ENCODE results near the gene TRIM31. TPM values are rescaled to one million over a fixed set of nuclear protein-coding genes. Genes with fewer than 3 reads are reported as not detected.

TRIM31 gene
- total RNA-seq, 1 donor: 0.10 TPM

GRCh38 chr6:30111266-30111856, 1.5 kb downstream of the TRIM31 start:
- Histone ChIP-seq H3K4me3 (ENCODE audit: low read length) (no peak overlapping the region), H3K4me1 (ENCODE audit: insufficient read depth, low read length) (no peaks in the 10 kb centered on the region), H3K27me3 (ENCODE audit: insufficient read depth, low read length) (peaks cover 49% of the 10 kb centered on the region), H3K9me3 (ENCODE audit: low read depth, low read length) (no peaks in the 10 kb centered on the region)

- Histone ChIP-seq H3K4me3 (ENCODE audit: low read length) (no peak overlapping the region), H3K9me3 (ENCODE audit: low read depth, low read length) (no peaks in the 10 kb centered on the region), H3K27me3 (ENCODE audit: insufficient read depth, low read length) (peaks cover 48% of the 10 kb centered on the region), H3K4me1 (ENCODE audit: insufficient read depth, low read length) (peaks cover 37% of the 10 kb centered on the region)
These were observed 8.2 kb downstream of the TRIM31 start for GRCh38 chr6:30104661-30105060.

GRCh38 chr6:30103872-30104179, 9.1 kb downstream of the TRIM31 start:
- no peak overlapping the region for H3K4me3 ChIP-seq (ENCODE audit: low read length)

GRCh38 chr6:30102970-30103871, 9.7 kb downstream of the TRIM31 start:
- Histone ChIP-seq H3K9me3 (ENCODE audit: low read depth, low read length) (no peaks in the 10 kb centered on the region), H3K27me3 (ENCODE audit: insufficient read depth, low read length) (peaks cover 58% of the 10 kb centered on the region), H3K4me3 (ENCODE audit: low read length) (peak overlapping the region; percentile 26), H3K4me1 (ENCODE audit: insufficient read depth, low read length) (peaks cover 37% of the 10 kb centered on the region)

More at GRCh38 chr6:30103872-30104179, 9.1 kb downstream of the TRIM31 start:
- peaks cover 37% of the 10 kb centered on the region for H3K4me1 ChIP-seq (ENCODE audit: insufficient read depth, low read length)
- peaks cover 52% of the 10 kb centered on the region for H3K27me3 ChIP-seq (ENCODE audit: insufficient read depth, low read length)
- H3K9me3 ChIP-seq (ENCODE audit: low read depth, low read length): no peaks in the 10 kb centered on the region

- Histone ChIP-seq H3K4me1 (ENCODE audit: insufficient read depth, low read length) (peaks cover 37% of the 10 kb centered on the region), H3K4me3 (ENCODE audit: low read length) (peak overlapping the region; percentile 17), H3K27me3 (ENCODE audit: insufficient read depth, low read length) (peaks cover 63% of the 10 kb centered on the region), H3K9me3 (ENCODE audit: low read depth, low read length) (no peaks in the 10 kb centered on the region)
These were observed 10.4 kb downstream of the TRIM31 start for GRCh38 chr6:30102414-30102969.

- Histone ChIP-seq H3K27me3 (ENCODE audit: insufficient read depth, low read length) (peaks cover 70% of the 10 kb centered on the region), H3K4me3 (ENCODE audit: low read length) (peak overlapping the region; percentile 17), H3K9me3 (ENCODE audit: low read depth, low read length) (no peaks in the 10 kb centered on the region), H3K4me1 (ENCODE audit: insufficient read depth, low read length) (peaks cover 37% of the 10 kb centered on the region)
These were observed 11.2 kb downstream of the TRIM31 start for GRCh38 chr6:30101444-30102413.

- Histone ChIP-seq H3K4me3 (ENCODE audit: low read length) (no peak overlapping the region), H3K4me1 (ENCODE audit: insufficient read depth, low read length) (peaks cover 37% of the 10 kb centered on the region), H3K27me3 (ENCODE audit: insufficient read depth, low read length) (peaks cover 74% of the 10 kb centered on the region), H3K9me3 (ENCODE audit: low read depth, low read length) (no peaks in the 10 kb centered on the region)
These were observed 12.1 kb downstream of the TRIM31 start for GRCh38 chr6:30100585-30101443.

- Histone ChIP-seq H3K4me3 (ENCODE audit: low read length) (no peak overlapping the region), H3K4me1 (ENCODE audit: insufficient read depth, low read length) (peaks cover 37% of the 10 kb centered on the region), H3K27me3 (ENCODE audit: insufficient read depth, low read length) (peaks cover 73% of the 10 kb centered on the region), H3K9me3 (ENCODE audit: low read depth, low read length) (no peaks in the 10 kb centered on the region)
These were observed 12.7 kb downstream of the TRIM31 start for GRCh38 chr6:30100154-30100553.

- H3K27me3 ChIP-seq (ENCODE audit: insufficient read depth, low read length): peaks cover 69% of the 10 kb centered on the region
- no peak overlapping the region for H3K4me3 ChIP-seq (ENCODE audit: low read length)
- peaks cover 30% of the 10 kb centered on the region for H3K4me1 ChIP-seq (ENCODE audit: insufficient read depth, low read length)
- no peaks in the 10 kb centered on the region for H3K9me3 ChIP-seq (ENCODE audit: low read depth, low read length)
These were observed 14.8 kb downstream of the TRIM31 start for GRCh38 chr6:30097902-30098768.

- H3K4me1 ChIP-seq (ENCODE audit: insufficient read depth, low read length): peaks cover 17% of the 10 kb centered on the region
- no peaks in the 10 kb centered on the region for H3K9me3 ChIP-seq (ENCODE audit: low read depth, low read length)
- H3K27me3 ChIP-seq (ENCODE audit: insufficient read depth, low read length): peaks cover 77% of the 10 kb centered on the region
- no peak overlapping the region for H3K4me3 ChIP-seq (ENCODE audit: low read length)
These were observed 16.1 kb downstream of the TRIM31 start for GRCh38 chr6:30096829-30097228.

- peaks cover 77% of the 10 kb centered on the region for H3K27me3 ChIP-seq (ENCODE audit: insufficient read depth, low read length)
- H3K4me3 ChIP-seq (ENCODE audit: low read length): no peak overlapping the region
- no peaks in the 10 kb centered on the region for H3K4me1 ChIP-seq (ENCODE audit: insufficient read depth, low read length)
- no peaks in the 10 kb centered on the region for H3K9me3 ChIP-seq (ENCODE audit: low read depth, low read length)
These were observed 18.8 kb downstream of the TRIM31 start for GRCh38 chr6:30093951-30094661.

GRCh38 chr6:30092852-30093543, 19.9 kb downstream of the TRIM31 start:
- no peak overlapping the region for H3K4me3 ChIP-seq (ENCODE audit: low read length)
- H3K9me3 ChIP-seq (ENCODE audit: low read depth, low read length): no peaks in the 10 kb centered on the region
- H3K27me3 ChIP-seq (ENCODE audit: insufficient read depth, low read length): peaks cover 74% of the 10 kb centered on the region
- H3K4me1 ChIP-seq (ENCODE audit: insufficient read depth, low read length): no peaks in the 10 kb centered on the region

Measured in mononuclear cell (primary cell).